Activated CD4-positive, alpha-beta T cell treated with anti-CD3 and anti-CD28 coated beads for 36 hours (primary cell): Measurements from ENCODE around the gene C1D. TPM values are rescaled to one million over a fixed set of nuclear protein-coding genes. Genes with fewer than 3 reads are reported as not detected.

Experiments used
- ATAC-seq: fragments of 200-7000 bp; cut with Tn5 transposase; one replicate; pipeline ENCODE4 v1.10.0; 2021; ENCODE audit warnings: mild to moderate bottlenecking, moderate library complexity
- CTCF ChIA-PET: fragments of 350-600 bp; sonication (Branson Sonifier 250); formaldehyde crosslinking; loops from one replicate; lab custom pipeline; 2021; ENCODE audit warnings: antibody characterized with exemption; lab: Charles Lee
- POLR2A ChIA-PET: fragments of 350-600 bp; sonication (Branson Sonifier 250); formaldehyde crosslinking; loops from one replicate; lab custom pipeline; 2021; ENCODE audit warnings: antibody characterized with exemption, inconsistent platforms; lab: Charles Lee
- DNase-seq: peaks from one replicate; pipeline ENCODE4 v3.0.0-alpha.2; 2020
- H3K27ac Mint-ChIP-seq: one replicate; pipeline ENCODE4 v1.8.0; 2021; ENCODE audit warnings: mixed read lengths
- H3K27me3 Mint-ChIP-seq: one replicate; pipeline ENCODE4 v1.8.0; 2021; ENCODE audit warnings: mixed read lengths
- H3K36me3 Mint-ChIP-seq: one replicate; pipeline ENCODE4 v1.8.0; 2021; ENCODE audit warnings: low read depth, mixed read lengths
- H3K4me1 Mint-ChIP-seq: one replicate; pipeline ENCODE4 v1.8.0; 2021; ENCODE audit warnings: mixed read lengths
- H3K4me3 Mint-ChIP-seq: one replicate; pipeline ENCODE4 v1.8.0; 2021; ENCODE audit warnings: mild to moderate bottlenecking, moderate library complexity, mixed read lengths
- H3K9me3 Mint-ChIP-seq: one replicate; pipeline ENCODE4 v1.8.0; 2021; ENCODE audit warnings: low read depth, mixed read lengths
- intact Hi-C, 2 experiments: fragments of 100-400 bp; cut with DNase I in 1 of 2; cut with micrococcal nuclease in 1 of 2; formaldehyde crosslinking; loops; one replicate each; pipeline versions ENCODE4 v1.14.2 to v1.15.1; 2022 to 2024; cut with DNase I, micrococcal nuclease
- total RNA-seq, 2 experiments: library from RNA; stranded (reverse); gene quantifications; one replicate each; pipeline ENCODE4 v1.2.3, GENCODE V29; 2021

The C1D gene, protein sequence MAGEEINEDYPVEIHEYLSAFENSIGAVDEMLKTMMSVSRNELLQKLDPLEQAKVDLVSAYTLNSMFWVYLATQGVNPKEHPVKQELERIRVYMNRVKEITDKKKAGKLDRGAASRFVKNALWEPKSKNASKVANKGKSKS
- 10 to 100 TPM; 11.3 to 21.4 TPM for total RNA-seq

- Mint-ChIP-seq H3K4me1 (peaks cover 28% of the 10 kb centered on the region), H3K9me3 (no peaks in the 10 kb centered on the region), H3K27me3 (no peaks in the 10 kb centered on the region), H3K27ac (peak within 1 kb of the TSS; percentile 95), H3K4me3 (peak within 1 kb of the TSS; percentile 89), H3K36me3 (peaks cover under 1% of the 10 kb centered on the region)
- ChIA-PET POLR2A (interaction anchor here (0.6 to 1.3 kb wide), 5 partner anchors 24 to 404 kb away, joined by 3 to 5 read pairs (median 3); partner anchors contain the start of genes APLF, FBXO48 and PPP3R1), CTCF (interaction anchor here (0.6 to 1.3 kb wide), 6 partner anchors 9 to 229 kb away, joined by 3 to 6 read pairs (median 3); no protein-coding TSS in a partner anchor)
- intact Hi-C loops: loop anchor here (1.0 to 10.0 kb wide), 6 partner anchors 94 to 666 kb away; partner anchors contain the start of genes PNO1 (in 2 of the 2), PPP3R1 (in 2 of the 2) and ETAA1 (in 1 of the 2)
- DNase-seq: peak; percentile 96
- ATAC-seq: peak; percentile 92
Observed at GRCh38 chr2:68062680-68063387, at the start of gene C1D. Gene C1D, minus strand, starts transcription at chr2:68063004. Its CDS starts 15,694 bp downstream, at chr2:68047310.

- Mint-ChIP-seq H3K36me3 (peaks cover 3% of the 10 kb centered on the region), H3K9me3 (peaks cover 12% of the 10 kb centered on the region), H3K27ac (no peak overlapping the region), H3K27me3 (no peaks in the 10 kb centered on the region), H3K4me1 (no peaks in the 10 kb centered on the region), H3K4me3 (no peak overlapping the region)
- ChIA-PET POLR2A (no interaction called here), CTCF (interaction anchor here (0.8 kb wide), 1 partner anchor 12 kb away, joined by 3 read pairs; no protein-coding TSS in a partner anchor)
- intact Hi-C loops: no loop called here
- no peak for DNase-seq
- ATAC-seq: no peak
Observed at GRCh38 chr2:68110102-68110501, 47.3 kb upstream of the C1D start.

GRCh38 chr2:68108120-68108519 lies 45.3 kb upstream of the C1D start:
- DNase-seq: no peak
- peaks cover 14% of the 10 kb centered on the region for H3K9me3 Mint-ChIP-seq
- no peaks in the 10 kb centered on the region for H3K4me1 Mint-ChIP-seq
- no peak for ATAC-seq
- no peaks in the 10 kb centered on the region for H3K27me3 Mint-ChIP-seq
- no peak overlapping the region for H3K4me3 Mint-ChIP-seq
- H3K27ac Mint-ChIP-seq: no peak overlapping the region
- POLR2A ChIA-PET: no interaction called here
- intact Hi-C loops: no loop called here
- peaks cover 3% of the 10 kb centered on the region for H3K36me3 Mint-ChIP-seq
- CTCF ChIA-PET: interaction anchor here (0.5 to 1.0 kb wide), 3 partner anchors 14 to 22 kb away, joined by 3 to 5 read pairs (median 3); no protein-coding TSS in a partner anchor

GRCh38 chr2:68107475-68107874 lies 44.7 kb upstream of the C1D start:
- H3K4me3 Mint-ChIP-seq: no peak overlapping the region
- no peak overlapping the region for H3K27ac Mint-ChIP-seq
- no peaks in the 10 kb centered on the region for H3K4me1 Mint-ChIP-seq
- no peaks in the 10 kb centered on the region for H3K27me3 Mint-ChIP-seq
- peaks cover 3% of the 10 kb centered on the region for H3K36me3 Mint-ChIP-seq
- H3K9me3 Mint-ChIP-seq: peaks cover 14% of the 10 kb centered on the region
- ChIA-PET POLR2A (no interaction called here), CTCF (interaction anchor here (0.8 to 1.0 kb wide), 2 partner anchors 17 to 23 kb away, joined by 3 read pairs; no protein-coding TSS in a partner anchor)
- no peak for ATAC-seq
- intact Hi-C loops: no loop called here
- DNase-seq: no peak

DNA sequence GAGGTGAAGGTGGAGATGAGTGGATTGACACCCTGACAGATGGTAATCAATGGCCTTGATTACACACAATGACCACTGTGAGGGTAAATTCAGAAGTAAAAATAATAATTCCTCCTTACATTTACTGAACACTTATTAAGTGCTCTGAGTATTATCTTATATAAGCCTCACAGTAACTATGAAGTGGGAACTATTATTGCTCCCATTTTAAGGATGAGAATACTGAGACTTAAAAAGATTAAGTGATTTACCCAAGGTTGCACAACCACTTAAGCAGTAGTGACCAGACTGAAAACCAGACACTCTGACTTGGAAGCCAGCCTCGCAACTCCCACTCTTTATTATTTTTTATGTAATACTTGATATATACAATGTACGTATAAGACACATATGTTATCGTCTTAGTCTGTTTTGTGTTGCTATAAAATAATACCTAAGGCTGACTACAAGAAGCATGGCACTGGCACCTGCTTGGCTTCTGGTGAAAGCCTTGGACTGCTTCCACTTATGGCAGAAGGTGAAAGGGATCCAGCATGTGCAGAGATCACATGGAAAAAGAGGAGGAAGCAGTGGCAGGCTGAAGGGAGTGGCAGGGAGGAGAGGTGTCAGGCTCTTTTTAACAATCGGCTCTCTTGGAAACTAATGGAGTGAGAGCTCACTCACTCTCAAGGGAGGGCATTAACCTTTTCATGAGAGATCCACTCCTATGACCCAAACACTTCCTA lies 41.5 kb upstream of the C1D start:
- ATAC-seq: no peak
- H3K36me3 Mint-ChIP-seq: peaks cover 3% of the 10 kb centered on the region
- H3K4me1 Mint-ChIP-seq: no peaks in the 10 kb centered on the region
- CTCF ChIA-PET: interaction anchor here (1.0 kb wide), 1 partner anchor 72 kb away, joined by 4 read pairs; no protein-coding TSS in a partner anchor
- H3K9me3 Mint-ChIP-seq: peaks cover 14% of the 10 kb centered on the region
- H3K27me3 Mint-ChIP-seq: no peaks in the 10 kb centered on the region
- POLR2A ChIA-PET: no interaction called here
- intact Hi-C loops: no loop called here
- no peak overlapping the region for H3K4me3 Mint-ChIP-seq
- H3K27ac Mint-ChIP-seq: no peak overlapping the region
- no peak for DNase-seq

- Mint-ChIP-seq H3K4me1 (no peaks in the 10 kb centered on the region), H3K27me3 (no peaks in the 10 kb centered on the region), H3K36me3 (peaks cover 3% of the 10 kb centered on the region), H3K9me3 (peaks cover 14% of the 10 kb centered on the region), H3K27ac (no peak overlapping the region), H3K4me3 (no peak overlapping the region)
- DNase-seq: no peak
- POLR2A ChIA-PET: no interaction called here
- ATAC-seq: no peak
- CTCF ChIA-PET: no interaction called here
- intact Hi-C loops: no loop called here
Observed at GRCh38 chr2:68103709-68104055, 40.9 kb upstream of the C1D start.

- ATAC-seq: no peak
- peaks cover 14% of the 10 kb centered on the region for H3K9me3 Mint-ChIP-seq
- H3K27me3 Mint-ChIP-seq: no peaks in the 10 kb centered on the region
- H3K27ac Mint-ChIP-seq: no peak overlapping the region
- H3K4me3 Mint-ChIP-seq: no peak overlapping the region
- H3K4me1 Mint-ChIP-seq: no peaks in the 10 kb centered on the region
- ChIA-PET POLR2A (interaction anchor here (0.6 kb wide), 1 partner anchor 40 kb away, joined by 3 read pairs; the partner anchor contains the start of gene C1D), CTCF (interaction anchor here (0.8 to 1.0 kb wide), 2 partner anchors 191 to 252 kb away, joined by 3 read pairs; no protein-coding TSS in a partner anchor)
- peaks cover 3% of the 10 kb centered on the region for H3K36me3 Mint-ChIP-seq
- intact Hi-C loops: no loop called here
- no peak for DNase-seq
Observed at GRCh38 chr2:68103030-68103708, 40.4 kb upstream of the C1D start.

- intact Hi-C loops: no loop called here
- H3K4me1 Mint-ChIP-seq: no peaks in the 10 kb centered on the region
- H3K27ac Mint-ChIP-seq: no peak overlapping the region
- no peak overlapping the region for H3K4me3 Mint-ChIP-seq
- CTCF ChIA-PET: no interaction called here
- H3K9me3 Mint-ChIP-seq: peaks cover 2% of the 10 kb centered on the region
- no peaks in the 10 kb centered on the region for H3K27me3 Mint-ChIP-seq
- no peaks in the 10 kb centered on the region for H3K36me3 Mint-ChIP-seq
- ATAC-seq: no peak
- POLR2A ChIA-PET: no interaction called here
- DNase-seq: no peak
Observed at GRCh38 chr2:68100189-68100588, 37.4 kb upstream of the C1D start.

DNA sequence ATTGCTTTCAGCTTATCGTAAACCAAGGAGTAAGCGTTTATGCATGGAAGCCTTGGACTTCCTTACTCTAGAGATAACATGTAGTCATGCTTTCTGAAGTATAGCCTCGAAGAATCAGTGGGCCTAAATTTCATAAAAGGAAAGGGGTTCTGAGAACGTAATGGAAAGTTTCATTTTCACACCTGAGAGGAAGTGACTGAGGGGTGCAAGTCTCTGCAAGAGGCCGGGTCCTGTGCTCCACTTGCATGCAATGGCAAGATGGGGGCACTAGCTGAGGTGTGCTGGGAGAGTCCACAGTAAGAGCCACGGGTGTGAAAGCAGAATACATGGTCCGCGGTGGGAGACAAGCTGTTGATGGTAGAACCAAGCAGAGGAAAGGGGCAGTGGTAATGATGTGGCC lies 36.5 kb upstream of the C1D start:
- Mint-ChIP-seq H3K36me3 (no peaks in the 10 kb centered on the region), H3K27me3 (no peaks in the 10 kb centered on the region), H3K4me3 (no peak overlapping the region), H3K4me1 (no peaks in the 10 kb centered on the region), H3K9me3 (no peaks in the 10 kb centered on the region), H3K27ac (no peak overlapping the region)
- intact Hi-C loops: no loop called here
- ChIA-PET CTCF (interaction anchor here (0.9 kb wide), 1 partner anchor 23 kb away, joined by 3 read pairs; no protein-coding TSS in a partner anchor), POLR2A (no interaction called here)
- DNase-seq (no peak), ATAC-seq (no peak)

DNA sequence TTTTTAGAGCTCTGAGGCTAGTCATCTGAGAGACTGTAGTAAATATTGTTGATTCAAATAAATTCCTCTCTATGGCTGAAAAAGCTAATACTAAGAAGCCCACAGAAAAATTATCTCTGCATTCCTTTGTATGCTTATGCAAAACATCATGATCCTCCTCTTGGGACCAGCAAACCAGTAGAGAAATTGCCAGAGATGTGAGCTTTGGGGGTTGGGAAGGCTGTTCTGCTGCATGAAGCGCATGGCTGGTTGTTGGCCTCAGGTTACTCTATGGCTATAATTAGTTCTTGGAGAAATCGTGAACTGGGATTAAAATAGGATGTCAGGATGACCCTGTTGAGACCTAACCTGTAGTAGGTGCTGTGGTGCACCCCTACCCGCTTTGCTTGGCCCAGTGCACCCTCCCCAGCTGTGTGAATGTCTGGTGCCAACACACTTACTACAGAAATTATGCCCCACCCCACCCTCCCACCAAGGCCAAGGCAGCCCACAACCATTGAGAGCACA lies 35.5 kb upstream of the C1D start:
- CTCF ChIA-PET: interaction anchor here (0.8 to 0.9 kb wide), 2 partner anchors 24 kb away, joined by 3 to 4 read pairs; no protein-coding TSS in a partner anchor
- H3K4me3 Mint-ChIP-seq: no peak overlapping the region
- DNase-seq: no peak
- no peaks in the 10 kb centered on the region for H3K4me1 Mint-ChIP-seq
- no peaks in the 10 kb centered on the region for H3K9me3 Mint-ChIP-seq
- POLR2A ChIA-PET: no interaction called here
- no peak for ATAC-seq
- no peak overlapping the region for H3K27ac Mint-ChIP-seq
- intact Hi-C loops: no loop called here
- H3K36me3 Mint-ChIP-seq: no peaks in the 10 kb centered on the region
- no peaks in the 10 kb centered on the region for H3K27me3 Mint-ChIP-seq
